Stimulated activated CD4-positive, alpha-beta T cell treated with anti-CD3 and anti-CD28 coated beads, Interleukin-4, amount 100 ng/mL, for 1 hour (primary cell): ENCODE data around the gene CYP2D6.
A peak's percentile ranks its signal among the peaks of the same experiment; 100 is the strongest.
"Not testable (repeated sequence)": the region's sequence is repeated elsewhere in the genome, so short reads cannot be mapped to it uniquely, and the experiment has no call there.

Source experiments
- DNase-seq: peaks from one replicate; pipeline ENCODE4 v3.0.0-alpha.2; 2020

CYP2D6 gene

GRCh38 chr22:42131562-42131961 lies 952 bp upstream of the CYP2D6 start:
- DNase-seq: no peak

GRCh38 chr22:42130182-42130581 lies 428 bp downstream of the CYP2D6 start:
- DNase-seq: not testable (repeated sequence)

DNA sequence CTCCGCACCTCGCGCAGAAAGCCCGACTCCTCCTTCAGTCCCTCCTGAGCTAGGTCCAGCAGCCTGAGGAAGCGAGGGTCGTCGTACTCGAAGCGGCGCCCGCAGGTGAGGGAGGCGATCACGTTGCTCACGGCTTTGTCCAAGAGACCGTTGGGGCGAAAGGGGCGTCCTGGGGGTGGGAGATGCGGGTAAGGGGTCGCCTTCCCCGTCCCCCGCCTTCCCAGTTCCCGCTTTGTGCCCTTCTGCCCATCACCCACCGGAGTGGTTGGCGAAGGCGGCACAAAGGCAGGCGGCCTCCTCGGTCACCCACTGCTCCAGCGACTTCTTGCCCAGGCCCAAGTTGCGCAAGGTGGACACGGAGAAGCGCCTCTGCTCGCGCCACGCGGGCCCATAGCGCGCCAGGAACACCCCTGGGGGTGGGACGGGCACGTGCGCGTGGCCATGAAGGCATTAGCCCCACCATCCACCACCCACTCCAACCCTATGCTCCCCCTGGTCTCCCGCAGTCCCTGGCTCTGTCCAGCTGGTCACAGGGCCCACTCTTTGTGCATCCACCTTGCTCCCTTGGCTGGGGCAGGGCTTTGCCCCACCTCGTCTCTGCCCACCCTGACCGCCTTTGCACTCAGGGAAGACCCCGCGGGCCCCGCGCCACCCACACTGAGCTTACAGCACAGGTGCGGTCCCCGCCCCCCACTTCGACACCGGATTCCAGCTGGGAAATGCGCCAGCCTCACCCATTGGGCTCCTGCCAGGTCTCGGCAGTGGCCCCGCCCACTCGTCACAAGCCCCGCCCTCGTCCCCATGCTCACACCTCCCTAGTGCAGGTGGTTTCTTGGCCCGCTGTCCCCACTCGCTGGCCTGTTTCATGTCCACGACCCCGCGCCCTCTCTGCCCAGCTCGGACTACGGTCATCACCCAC lies 1.6 kb downstream of the CYP2D6 start:
- not testable (repeated sequence) for DNase-seq

GRCh38 chr22:42128007-42128406 lies 2.6 kb downstream of the CYP2D6 start:
- DNase-seq: not testable (repeated sequence)

DNA sequence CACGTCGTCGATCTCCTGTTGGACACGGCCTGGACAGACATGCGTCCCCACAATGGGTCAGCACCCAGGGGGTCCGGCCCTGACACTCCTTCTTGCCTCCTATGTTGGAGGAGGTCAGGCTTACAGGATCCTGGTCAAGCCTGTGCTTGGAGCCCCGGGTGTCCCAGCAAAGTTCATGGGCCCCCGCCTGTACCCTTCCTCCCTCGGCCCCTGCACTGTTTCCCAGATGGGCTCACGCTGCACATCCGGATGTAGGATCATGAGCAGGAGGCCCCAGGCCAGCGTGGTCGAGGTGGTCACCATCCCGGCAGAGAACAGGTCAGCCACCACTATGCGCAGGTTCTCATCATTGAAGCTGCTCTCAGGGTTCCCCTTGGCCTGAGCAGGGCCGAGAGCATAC lies 3.0 kb downstream of the CYP2D6 start:
- no peak for DNase-seq

DNA sequence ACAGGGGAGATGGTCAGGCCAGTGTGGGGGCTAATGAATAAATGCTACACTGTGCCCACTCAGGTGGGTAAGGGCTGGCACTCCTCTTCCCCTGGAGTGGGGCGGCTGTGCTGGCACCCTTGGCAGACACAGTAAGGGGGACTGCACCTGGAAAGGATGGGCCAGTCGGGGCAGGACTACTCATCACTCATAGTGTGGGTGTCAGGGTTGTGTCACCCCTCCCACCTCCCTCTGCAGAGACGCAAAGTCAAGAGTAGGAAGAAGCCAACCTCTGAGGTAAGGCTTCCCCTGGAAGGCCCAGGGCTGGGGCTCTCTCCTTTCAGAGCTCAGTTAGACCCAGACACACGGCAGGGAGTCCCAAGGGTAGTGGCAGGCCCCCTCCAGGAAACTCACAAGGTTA lies 7.1 kb downstream of the CYP2D6 start:
- DNase-seq: not testable (repeated sequence)

GRCh38 chr22:42120231-42121021 lies 10.2 kb downstream of the CYP2D6 start:
- DNase-seq: peak; percentile 34

DNA sequence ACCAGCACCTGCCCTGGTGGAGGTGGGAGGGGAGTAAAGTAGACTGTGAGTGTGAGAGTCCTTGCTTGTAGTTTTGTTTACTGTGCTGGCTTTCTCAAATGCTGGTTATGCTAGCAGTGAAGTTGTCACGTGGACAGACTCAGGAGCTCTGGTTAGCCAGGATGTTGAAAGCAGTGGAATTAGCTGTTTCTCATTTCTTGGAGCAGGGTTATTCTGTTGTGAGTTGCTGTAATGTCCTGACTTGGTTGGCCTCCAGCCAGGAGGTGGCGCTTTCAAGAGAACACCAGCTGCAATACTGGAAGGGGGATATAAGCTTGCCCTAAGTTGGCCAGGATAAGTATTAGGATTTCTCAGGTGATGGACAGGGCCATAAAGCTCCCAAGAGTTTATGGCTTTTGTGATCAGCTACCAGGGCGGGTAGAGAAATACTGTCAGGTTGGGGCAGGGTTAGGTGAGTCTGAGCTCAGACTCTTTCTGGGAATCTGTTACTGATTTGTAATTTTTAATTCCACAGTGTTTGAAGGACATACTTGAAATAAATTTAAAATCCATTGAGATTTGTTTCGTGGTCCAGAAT lies 13.7 kb downstream of the CYP2D6 start:
- DNase-seq: no peak

GRCh38 chr22:42115420-42115830 lies 15.2 kb downstream of the CYP2D6 start:
- not testable (repeated sequence) for DNase-seq

- DNase-seq: no peak
Measured at GRCh38 chr22:42114721-42115120, 15.9 kb downstream of the CYP2D6 start.

GRCh38 chr22:42112793-42113192 lies 17.8 kb downstream of the CYP2D6 start:
- DNase-seq: not testable (repeated sequence)

- no peak for DNase-seq
Measured at GRCh38 chr22:42111798-42112197, 18.8 kb downstream of the CYP2D6 start.

- no peak for DNase-seq
Measured at GRCh38 chr22:42108848-42109247, 21.8 kb downstream of the CYP2D6 start.

DNA sequence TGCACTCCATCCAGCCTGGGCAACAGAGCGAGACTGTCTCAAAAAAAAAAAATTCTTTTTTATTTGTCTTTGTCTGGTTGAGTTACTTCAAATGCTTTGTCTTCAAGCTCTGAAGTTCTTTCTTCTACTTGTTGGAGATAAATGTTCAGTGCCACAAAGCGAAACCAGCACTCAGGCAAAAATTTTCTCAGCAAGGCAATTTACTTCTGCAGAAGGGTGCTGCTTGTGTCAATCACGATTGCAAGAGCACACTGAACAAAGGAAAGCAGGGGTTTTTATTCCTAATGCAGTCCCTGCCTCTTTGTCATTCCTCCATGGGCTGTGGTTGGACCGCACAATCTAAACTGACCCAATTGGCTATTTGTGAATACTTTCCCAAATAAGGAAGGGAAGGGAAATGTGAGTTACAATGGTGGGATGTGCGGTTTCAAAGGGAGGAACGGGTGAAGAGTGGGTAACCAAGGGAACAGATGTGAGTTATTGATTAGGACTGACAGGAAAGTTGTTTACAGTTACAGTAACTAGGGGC lies 26.2 kb downstream of the CYP2D6 start:
- not testable (repeated sequence) for DNase-seq

- DNase-seq: no peak
Measured at GRCh38 chr22:42101199-42101598, 29.4 kb downstream of the CYP2D6 start.

DNA sequence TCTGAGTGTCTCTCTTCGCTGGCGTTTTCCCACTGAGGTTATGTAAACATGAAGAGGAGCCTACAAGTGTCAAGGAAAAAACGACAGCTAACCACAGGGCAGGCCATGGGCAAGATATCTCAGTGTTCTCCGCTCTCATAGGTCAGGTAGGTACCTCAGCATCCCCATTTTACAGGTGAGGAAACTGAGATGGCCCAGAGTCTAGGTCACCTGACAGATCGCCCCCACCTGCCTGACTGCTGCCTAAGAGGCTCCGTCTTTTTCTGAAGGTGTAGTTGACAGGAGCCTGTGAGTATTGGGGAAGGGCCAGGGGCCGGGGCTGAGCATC lies 39.2 kb downstream of the CYP2D6 start:
- no peak for DNase-seq

DNA sequence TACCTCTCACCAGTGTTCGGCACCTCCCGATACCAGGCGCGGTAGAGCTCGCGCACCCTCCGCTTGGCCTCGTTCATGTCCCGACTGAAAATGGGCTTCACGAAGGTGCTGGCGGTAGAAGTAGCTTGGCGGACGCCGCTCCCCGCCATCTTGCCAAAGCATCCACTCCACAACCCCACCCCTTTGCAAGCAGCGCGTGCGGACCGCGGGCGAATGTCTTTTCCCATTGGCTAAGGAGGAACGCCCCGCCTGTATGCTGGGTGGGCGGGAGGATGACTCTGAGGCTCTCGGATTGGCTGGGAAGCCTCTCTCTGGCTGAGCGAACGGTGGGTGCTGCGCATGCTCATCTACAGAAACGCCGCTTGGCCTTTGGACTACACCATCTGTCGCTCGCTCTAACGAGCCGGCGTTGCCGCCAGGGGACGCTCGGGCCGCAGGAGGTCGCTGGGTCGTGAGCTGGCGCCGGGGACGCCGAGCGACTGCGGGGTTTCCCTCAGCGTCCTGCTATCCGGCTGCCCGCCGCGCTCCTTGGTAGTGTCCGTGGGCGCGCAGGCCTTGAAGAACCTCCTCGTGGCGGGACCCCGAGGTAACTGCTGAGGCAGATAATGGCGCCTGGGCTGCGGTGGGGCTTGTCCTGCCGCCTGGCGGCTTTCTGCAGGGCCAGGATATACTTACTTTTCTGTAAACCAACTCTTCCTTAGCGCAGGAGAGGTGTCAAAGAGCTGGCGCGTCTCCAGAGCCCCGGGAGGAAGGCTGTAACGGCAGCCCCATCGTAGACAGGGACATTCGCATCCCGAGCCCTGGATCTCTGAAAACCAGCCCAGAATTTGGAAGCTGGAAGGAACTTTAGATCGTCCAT lies 39.8 kb downstream of the CYP2D6 start, which contains the start of gene NDUFA6:
Gene NDUFA6, minus strand, starts transcription at position 177 of the 859 bp plus-strand sequence. Its CDS starts 28 bp downstream, at position 149.
- DNase-seq: peak; percentile 98

- no peak for DNase-seq
Measured at GRCh38 chr22:42086051-42086450, 44.6 kb downstream of the CYP2D6 start.

GRCh38 chr22:42084874-42085273 lies 45.7 kb downstream of the CYP2D6 start:
- no peak for DNase-seq

- DNase-seq: no peak
Measured at GRCh38 chr22:42083119-42083518, 47.5 kb downstream of the CYP2D6 start.

- DNase-seq: no peak
Measured at GRCh38 chr22:42080287-42080686, 50.3 kb downstream of the CYP2D6 start.
